ENCODE data around the gene TBC1D14.

Gene TBC1D14

DNA sequence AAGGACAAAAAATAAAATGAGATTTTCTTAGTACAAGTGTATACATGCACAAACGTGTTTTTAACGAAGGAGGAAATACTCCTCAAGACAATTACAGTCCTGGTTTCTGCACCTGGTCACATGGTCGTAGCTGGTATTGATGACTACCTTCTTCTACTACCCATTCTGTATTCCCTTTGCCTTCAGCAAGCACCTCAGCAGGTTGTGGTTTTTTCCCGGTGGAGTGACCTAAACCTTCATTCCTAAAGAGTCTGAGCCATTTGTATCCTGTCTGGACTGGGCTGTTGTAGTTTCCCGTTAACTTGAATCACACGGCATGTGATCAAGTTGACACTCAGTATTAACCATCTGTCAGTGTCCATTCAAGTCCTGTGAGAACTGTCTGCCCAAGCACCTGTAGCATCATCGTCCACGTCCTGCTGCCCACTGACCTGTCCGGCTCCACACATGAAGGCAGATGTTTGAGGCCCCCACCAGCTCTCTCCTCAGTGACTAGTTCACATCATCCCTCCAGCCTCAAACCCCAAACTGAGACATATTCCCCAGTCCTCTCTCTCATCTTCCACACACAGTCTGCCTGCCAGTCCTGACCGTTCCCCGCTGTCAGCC is 31.1 kb upstream of the TBC1D14 start:
- Histone ChIP-seq H3K36me3 (ENCODE audit: low read length) (no peaks in the 10 kb centered on the region), H3K9ac (ENCODE audit: low read length) (no peak overlapping the region)

DNA sequence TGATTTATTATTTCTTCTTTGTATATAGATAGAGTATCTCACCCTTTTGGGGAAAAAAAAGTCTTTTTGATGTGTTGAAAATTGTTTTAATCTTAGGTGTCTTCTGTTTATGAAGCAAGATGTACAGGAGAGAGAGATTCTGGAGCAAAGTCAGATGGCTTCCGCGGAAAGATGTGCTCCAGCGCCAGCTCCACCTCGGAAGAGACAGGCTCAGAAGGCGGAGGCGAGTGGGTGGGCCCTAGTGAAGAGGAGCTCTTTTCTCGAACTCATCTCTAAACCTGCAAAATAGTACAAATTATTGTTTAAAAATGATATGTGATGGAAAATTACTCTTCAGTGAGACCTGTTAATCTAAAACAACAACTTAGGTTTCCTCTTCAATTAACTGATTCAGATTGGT is 28.9 kb upstream of the TBC1D14 start:
- Histone ChIP-seq H2AFZ (ENCODE audit: low read depth, low read length, severe bottlenecking) (no peak overlapping the region), H3K4me3 (ENCODE audit: insufficient read depth, low read length, poor library complexity, severe bottlenecking) (no peak overlapping the region), H3K27ac (ENCODE audit: low read depth, low read length) (no peak overlapping the region), H3K27me3 (ENCODE audit: low read length) (no peaks in the 10 kb centered on the region), H3K9me3 (ENCODE audit: insufficient read depth, low read length) (no peaks in the 10 kb centered on the region), H3F3A (ENCODE audit: insufficient read depth) (no peaks in the 10 kb centered on the region), H4K20me1 (ENCODE audit: low read depth, low read length) (no peaks in the 10 kb centered on the region), H3K79me2 (ENCODE audit: insufficient read depth, low read length) (no peaks in the 10 kb centered on the region), H3K9ac (ENCODE audit: low read length) (no peak overlapping the region), H3K4me2 (ENCODE audit: low read depth, low read length, poor library complexity, severe bottlenecking) (no peak overlapping the region), H3K36me3 (ENCODE audit: low read length) (no peaks in the 10 kb centered on the region), H3K9me2 (replicated peaks; ENCODE audit: insufficient read depth, low read length) (no peaks in the 10 kb centered on the region)
- TF ChIP-seq EZH2phosphoT487 (conservative IDR thresholded peaks at IDR 0.05; ENCODE audit: low read length): no peak
- TF ChIP-seq, protein P1, sequence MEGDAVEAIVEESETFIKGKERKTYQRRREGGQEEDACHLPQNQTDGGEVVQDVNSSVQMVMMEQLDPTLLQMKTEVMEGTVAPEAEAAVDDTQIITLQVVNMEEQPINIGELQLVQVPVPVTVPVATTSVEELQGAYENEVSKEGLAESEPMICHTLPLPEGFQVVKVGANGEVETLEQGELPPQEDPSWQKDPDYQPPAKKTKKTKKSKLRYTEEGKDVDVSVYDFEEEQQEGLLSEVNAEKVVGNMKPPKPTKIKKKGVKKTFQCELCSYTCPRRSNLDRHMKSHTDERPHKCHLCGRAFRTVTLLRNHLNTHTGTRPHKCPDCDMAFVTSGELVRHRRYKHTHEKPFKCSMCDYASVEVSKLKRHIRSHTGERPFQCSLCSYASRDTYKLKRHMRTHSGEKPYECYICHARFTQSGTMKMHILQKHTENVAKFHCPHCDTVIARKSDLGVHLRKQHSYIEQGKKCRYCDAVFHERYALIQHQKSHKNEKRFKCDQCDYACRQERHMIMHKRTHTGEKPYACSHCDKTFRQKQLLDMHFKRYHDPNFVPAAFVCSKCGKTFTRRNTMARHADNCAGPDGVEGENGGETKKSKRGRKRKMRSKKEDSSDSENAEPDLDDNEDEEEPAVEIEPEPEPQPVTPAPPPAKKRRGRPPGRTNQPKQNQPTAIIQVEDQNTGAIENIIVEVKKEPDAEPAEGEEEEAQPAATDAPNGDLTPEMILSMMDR (IDR thresholded peaks at IDR 0.05; ENCODE audit: insufficient read depth, low read length, poor library complexity, severe bottlenecking): no peak

More for the DNA sequence above, 31.1 kb upstream of the TBC1D14 start:
- H3K27me3 ChIP-seq (ENCODE audit: low read length): no peaks in the 10 kb centered on the region
- no peak overlapping the region for H3K4me3 ChIP-seq (ENCODE audit: insufficient read depth, low read length, poor library complexity, severe bottlenecking)
- no peaks in the 10 kb centered on the region for H3K9me3 ChIP-seq (ENCODE audit: insufficient read depth, low read length)
- no peaks in the 10 kb centered on the region for H4K20me1 ChIP-seq (ENCODE audit: low read depth, low read length)
- TF ChIP-seq, protein P1 (IDR thresholded peaks at IDR 0.05; ENCODE audit: insufficient read depth, low read length, poor library complexity, severe bottlenecking): no peak
- no peak for TF ChIP-seq EZH2phosphoT487 (conservative IDR thresholded peaks at IDR 0.05; ENCODE audit: low read length)
- no peak overlapping the region for H3K27ac ChIP-seq (ENCODE audit: low read depth, low read length)
- H3K79me2 ChIP-seq (ENCODE audit: insufficient read depth, low read length): no peaks in the 10 kb centered on the region
- no peaks in the 10 kb centered on the region for H3K9me2 ChIP-seq (replicated peaks; ENCODE audit: insufficient read depth, low read length)
- H3F3A ChIP-seq (ENCODE audit: insufficient read depth): no peaks in the 10 kb centered on the region
- no peak overlapping the region for H3K4me2 ChIP-seq (ENCODE audit: low read depth, low read length, poor library complexity, severe bottlenecking)
- no peak overlapping the region for H2AFZ ChIP-seq (ENCODE audit: low read depth, low read length, severe bottlenecking)

DNA sequence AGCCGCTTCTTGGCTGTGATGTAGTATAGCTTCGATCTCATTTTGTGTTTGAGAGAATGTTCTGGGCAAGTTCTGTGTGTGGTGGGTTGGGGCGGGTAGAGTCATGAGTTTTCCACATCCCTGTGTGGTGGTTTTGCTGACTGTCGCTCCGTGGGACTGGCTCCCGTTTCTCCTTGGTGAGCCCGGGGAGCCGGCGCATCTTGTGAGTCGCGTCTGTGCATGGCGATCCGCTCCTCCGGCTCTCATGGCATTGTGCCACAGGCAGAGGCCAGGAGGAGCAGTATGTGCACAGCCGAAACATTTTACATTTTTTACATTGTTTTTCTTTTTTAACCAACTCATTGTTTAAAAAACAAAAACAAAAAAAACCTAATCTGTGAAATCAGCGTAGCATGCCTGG is 27.7 kb upstream of the TBC1D14 start:
- no peaks in the 10 kb centered on the region for H3K79me2 ChIP-seq (ENCODE audit: insufficient read depth, low read length)
- H3K9me2 ChIP-seq (replicated peaks; ENCODE audit: insufficient read depth, low read length): no peaks in the 10 kb centered on the region
- H3K27me3 ChIP-seq (ENCODE audit: low read length): no peaks in the 10 kb centered on the region
- no peak overlapping the region for H3K9ac ChIP-seq (ENCODE audit: low read length)
- H3K27ac ChIP-seq (ENCODE audit: low read depth, low read length): no peak overlapping the region
- no peak overlapping the region for H2AFZ ChIP-seq (ENCODE audit: low read depth, low read length, severe bottlenecking)
- H3K4me2 ChIP-seq (ENCODE audit: low read depth, low read length, poor library complexity, severe bottlenecking): no peak overlapping the region
- no peaks in the 10 kb centered on the region for H3F3A ChIP-seq (ENCODE audit: insufficient read depth)
- no peak overlapping the region for H3K4me3 ChIP-seq (ENCODE audit: insufficient read depth, low read length, poor library complexity, severe bottlenecking)
- H3K36me3 ChIP-seq (ENCODE audit: low read length): no peaks in the 10 kb centered on the region
- H4K20me1 ChIP-seq (ENCODE audit: low read depth, low read length): no peaks in the 10 kb centered on the region
- TF ChIP-seq EZH2phosphoT487 (conservative IDR thresholded peaks at IDR 0.05; ENCODE audit: low read length): no peak
- TF ChIP-seq, protein P1 (IDR thresholded peaks at IDR 0.05; ENCODE audit: insufficient read depth, low read length, poor library complexity, severe bottlenecking): no peak
- H3K9me3 ChIP-seq (ENCODE audit: insufficient read depth, low read length): no peaks in the 10 kb centered on the region

All from SU-DHL-6 (cell line).